HG03025 (cell line): Measurements from ENCODE around the gene CYCS.
"Not testable (repeated sequence)": the region's sequence is repeated elsewhere in the genome, so short reads cannot be mapped to it uniquely, and the experiment has no call there.

Experiments
- ATAC-seq: cut with Tn5 transposase; IDR thresholded peaks from one replicate; pipeline ENCODE4 v1.9.1; 2021; ENCODE audit warnings: mild to moderate bottlenecking, moderate library complexity; ENCODE audit not compliant: unreplicated experiment, low FRiP score

The CYCS gene

GRCh38 chr7:25125137-25125946, at the start of gene CYCS:
TSS of gene CYCS (minus strand) at chr7:25125260. CDS start at chr7:25124119, 1,141 bp downstream.
- peak; percentile 94 for ATAC-seq

GRCh38 chr7:25173184-25173583, 48.1 kb upstream of the CYCS start:
- ATAC-seq, result no peak

GRCh38 chr7:25171516-25171915, 46.5 kb upstream of the CYCS start:
- ATAC-seq, result no peak

- ATAC-seq, result no peak
Observed at GRCh38 chr7:25171071-25171470, 46.0 kb upstream of the CYCS start.

GRCh38 chr7:25169683-25170082, 44.6 kb upstream of the CYCS start:
- no peak for ATAC-seq

- no peak for ATAC-seq
Observed at GRCh38 chr7:25168145-25168544, 43.1 kb upstream of the CYCS start.

- ATAC-seq, result no peak
Observed at GRCh38 chr7:25167262-25167843, 42.3 kb upstream of the CYCS start.

GRCh38 chr7:25159983-25160596, 35.0 kb upstream of the CYCS start:
- not testable (repeated sequence) for ATAC-seq

- no peak for ATAC-seq
Observed at GRCh38 chr7:25158966-25159365, 33.9 kb upstream of the CYCS start.

GRCh38 chr7:25151773-25152172, 26.7 kb upstream of the CYCS start:
- no peak for ATAC-seq

GRCh38 chr7:25149836-25150235, 24.8 kb upstream of the CYCS start:
- no peak for ATAC-seq

- no peak for ATAC-seq
Observed at GRCh38 chr7:25148772-25149575, 23.9 kb upstream of the CYCS start.

- no peak for ATAC-seq
Observed at GRCh38 chr7:25143763-25144162, 18.7 kb upstream of the CYCS start.

GRCh38 chr7:25139536-25139935, 14.5 kb upstream of the CYCS start:
- ATAC-seq, result no peak

GRCh38 chr7:25134358-25135010, 9.4 kb upstream of the CYCS start:
- ATAC-seq, result no peak

- no peak for ATAC-seq
Observed at GRCh38 chr7:25132430-25132829, 7.4 kb upstream of the CYCS start.

- no peak for ATAC-seq
Observed at GRCh38 chr7:25126751-25127150, 1.7 kb upstream of the CYCS start.

- ATAC-seq, result peak; percentile 23
Observed at GRCh38 chr7:25124465-25125136, 459 bp downstream of the CYCS start.

- no peak for ATAC-seq
Observed at GRCh38 chr7:25122373-25122772, 2.7 kb downstream of the CYCS start.

GRCh38 chr7:25121599-25121998, 3.5 kb downstream of the CYCS start:
- ATAC-seq, result no peak
